ENCODE measurements around the gene MINDY4. TPM values are rescaled to one million over a fixed set of nuclear protein-coding genes. Genes with fewer than 3 reads are reported as not detected.
A peak's percentile ranks its signal among the peaks of the same experiment; 100 is the strongest.

MINDY4 gene
- total RNA-seq, 2 donors from 2014 or later = 5.4 to 8.8 TPM

DNA sequence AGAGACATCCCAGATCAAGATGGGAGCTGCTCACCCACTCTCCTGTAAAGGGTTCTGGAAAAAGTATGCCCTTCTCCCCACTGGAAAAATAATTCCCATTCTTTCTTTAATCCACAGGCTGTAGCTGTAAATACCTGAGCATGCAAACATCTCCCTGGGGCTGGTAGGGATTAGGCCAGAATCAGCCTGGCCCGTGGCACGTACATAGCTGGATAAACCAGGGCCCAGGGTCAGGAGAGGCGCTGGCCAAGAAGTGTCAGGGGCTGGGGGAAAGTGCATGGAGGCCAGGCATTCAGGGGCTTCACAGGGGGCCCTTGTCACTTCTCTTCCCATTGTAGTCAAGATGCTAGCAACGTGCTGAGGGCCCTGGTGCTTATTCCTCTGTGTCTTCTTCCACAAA lies 109.7 kb downstream of the MINDY4 start:
- no peaks in the 10 kb centered on the region for H3K9me3 ChIP-seq
- no peak overlapping the region for H3K4me3 ChIP-seq
- H3K27ac ChIP-seq = no peak overlapping the region
- DNase-seq (ENCODE audit: low spot score) = no peak
- H3K36me3 ChIP-seq = peaks cover 2% of the 10 kb centered on the region
- no peaks in the 10 kb centered on the region for H3K27me3 ChIP-seq
- H3K4me1 ChIP-seq = peaks cover 0 to 20% of the 10 kb centered on the region in 2 donors
- TF ChIP-seq, protein P1, sequence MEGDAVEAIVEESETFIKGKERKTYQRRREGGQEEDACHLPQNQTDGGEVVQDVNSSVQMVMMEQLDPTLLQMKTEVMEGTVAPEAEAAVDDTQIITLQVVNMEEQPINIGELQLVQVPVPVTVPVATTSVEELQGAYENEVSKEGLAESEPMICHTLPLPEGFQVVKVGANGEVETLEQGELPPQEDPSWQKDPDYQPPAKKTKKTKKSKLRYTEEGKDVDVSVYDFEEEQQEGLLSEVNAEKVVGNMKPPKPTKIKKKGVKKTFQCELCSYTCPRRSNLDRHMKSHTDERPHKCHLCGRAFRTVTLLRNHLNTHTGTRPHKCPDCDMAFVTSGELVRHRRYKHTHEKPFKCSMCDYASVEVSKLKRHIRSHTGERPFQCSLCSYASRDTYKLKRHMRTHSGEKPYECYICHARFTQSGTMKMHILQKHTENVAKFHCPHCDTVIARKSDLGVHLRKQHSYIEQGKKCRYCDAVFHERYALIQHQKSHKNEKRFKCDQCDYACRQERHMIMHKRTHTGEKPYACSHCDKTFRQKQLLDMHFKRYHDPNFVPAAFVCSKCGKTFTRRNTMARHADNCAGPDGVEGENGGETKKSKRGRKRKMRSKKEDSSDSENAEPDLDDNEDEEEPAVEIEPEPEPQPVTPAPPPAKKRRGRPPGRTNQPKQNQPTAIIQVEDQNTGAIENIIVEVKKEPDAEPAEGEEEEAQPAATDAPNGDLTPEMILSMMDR (IDR thresholded peaks at IDR 0.05) = no peak

DNA sequence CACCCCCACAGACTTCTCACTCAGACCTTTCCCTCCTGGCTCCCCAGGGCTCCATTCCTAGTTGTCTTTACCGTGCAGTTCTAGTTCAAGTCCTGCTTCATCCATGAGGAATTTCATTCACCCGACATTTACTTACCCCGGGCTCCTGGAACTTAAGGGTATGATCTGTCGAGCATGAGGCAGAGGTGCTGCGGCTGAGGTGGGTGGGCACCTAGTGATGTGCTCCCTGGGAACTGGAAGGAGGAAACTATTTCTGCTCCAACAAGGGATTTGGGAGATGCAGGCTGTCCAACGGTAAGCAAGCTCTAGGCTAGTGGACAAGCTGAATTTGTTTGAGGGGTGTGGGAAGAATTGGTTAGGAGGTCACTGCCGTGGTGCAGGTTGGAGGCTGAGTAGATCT lies 110.2 kb downstream of the MINDY4 start:
- Histone ChIP-seq H3K27ac (no peak overlapping the region), H3K27me3 (no peaks in the 10 kb centered on the region), H3K9me3 (no peaks in the 10 kb centered on the region), H3K36me3 (no peaks in the 10 kb centered on the region), H3K4me3 (no peak overlapping the region), H3K4me1 (peaks cover 0 to 21% of the 10 kb centered on the region in 2 donors)
- DNase-seq (ENCODE audit: low spot score) = no peak
- TF ChIP-seq, protein P1 (IDR thresholded peaks at IDR 0.05) = no peak

DNA sequence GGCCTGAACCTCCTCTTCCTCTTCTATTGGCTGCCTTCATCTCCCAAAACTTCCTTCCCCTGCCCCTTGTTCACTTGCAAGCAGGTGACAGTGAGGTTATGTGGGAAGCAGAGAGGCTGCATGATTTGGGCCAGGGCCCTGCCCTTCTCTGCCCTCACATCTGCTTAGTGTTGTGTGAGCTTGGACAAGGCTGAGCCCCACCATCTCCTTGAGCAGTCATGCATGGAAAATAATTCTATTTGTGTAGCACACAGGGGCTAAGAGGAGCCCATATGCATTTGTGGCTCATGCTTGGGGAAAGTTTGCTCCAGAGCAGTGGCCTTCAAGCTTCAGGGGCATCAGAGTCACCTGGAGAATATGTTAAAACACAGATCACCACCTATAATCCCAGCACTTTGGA lies 113.7 kb downstream of the MINDY4 start:
- no peaks in the 10 kb centered on the region for H3K36me3 ChIP-seq
- peaks cover 0 to 38% of the 10 kb centered on the region in 2 donors for H3K4me1 ChIP-seq
- TF ChIP-seq, protein P1 (IDR thresholded peaks at IDR 0.05) = no peak
- no peaks in the 10 kb centered on the region for H3K27me3 ChIP-seq
- no peak overlapping the region for H3K27ac ChIP-seq
- H3K4me3 ChIP-seq = no peak overlapping the region
- DNase-seq (ENCODE audit: low spot score) = no peak
- H3K9me3 ChIP-seq = no peaks in the 10 kb centered on the region

DNA sequence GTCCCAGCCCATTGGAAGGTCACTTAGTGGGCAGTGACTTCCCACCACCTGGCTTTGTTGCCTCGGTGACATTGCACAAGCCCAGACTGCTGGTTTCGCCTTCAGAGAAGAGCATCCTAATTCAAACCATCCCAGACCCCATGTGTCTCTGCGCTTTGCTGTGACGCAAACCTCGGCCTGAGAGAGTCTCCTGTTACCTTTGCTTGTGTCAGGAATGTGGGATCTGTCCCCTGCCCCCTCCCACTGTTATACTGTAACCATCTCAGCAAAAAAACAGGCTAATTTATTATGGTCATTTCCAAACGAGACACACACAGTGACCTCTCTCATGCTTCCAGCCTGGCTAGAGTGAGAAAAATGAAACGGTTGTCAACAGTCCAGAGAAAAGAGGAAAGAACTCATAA lies 115.4 kb downstream of the MINDY4 start:
- TF ChIP-seq, protein P1 (IDR thresholded peaks at IDR 0.05) = no peak
- H3K27me3 ChIP-seq = no peaks in the 10 kb centered on the region
- no peaks in the 10 kb centered on the region for H3K36me3 ChIP-seq
- no peaks in the 10 kb centered on the region for H3K9me3 ChIP-seq
- no peak overlapping the region for H3K4me3 ChIP-seq
- no peak for DNase-seq (ENCODE audit: low spot score)
- peaks cover 0 to 38% of the 10 kb centered on the region in 2 donors for H3K4me1 ChIP-seq
- H3K27ac ChIP-seq = no peak overlapping the region

DNA sequence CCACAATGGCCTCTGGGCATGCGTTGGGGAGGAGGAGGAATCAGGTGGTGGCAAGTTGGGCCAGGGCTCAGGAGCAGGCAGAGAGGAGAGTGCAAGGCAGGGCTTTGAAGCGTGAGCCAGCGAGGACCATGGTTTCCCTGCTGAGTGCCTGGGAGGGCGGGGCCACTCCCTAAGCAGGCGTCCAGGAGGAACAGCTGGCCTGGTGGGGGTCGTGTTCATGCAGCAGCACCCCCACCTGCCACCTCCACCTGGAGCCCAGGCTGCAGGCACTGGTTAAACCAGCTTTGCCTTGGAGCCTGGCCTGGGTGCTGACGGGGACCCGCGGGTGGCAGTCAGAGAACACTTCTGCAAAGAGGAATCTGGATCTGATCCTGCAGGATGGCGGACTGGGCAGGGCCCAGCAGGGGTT lies 116.3 kb downstream of the MINDY4 start:
- Histone ChIP-seq H3K9me3 (no peaks in the 10 kb centered on the region), H3K36me3 (no peaks in the 10 kb centered on the region), H3K4me1 (peaks cover 0 to 39% of the 10 kb centered on the region in 2 donors), H3K27me3 (no peaks in the 10 kb centered on the region), H3K4me3 (no peak overlapping the region), H3K27ac (no peak overlapping the region)
- TF ChIP-seq, protein P1 (IDR thresholded peaks at IDR 0.05) = no peak
- DNase-seq (ENCODE audit: low spot score) = no peak

DNA sequence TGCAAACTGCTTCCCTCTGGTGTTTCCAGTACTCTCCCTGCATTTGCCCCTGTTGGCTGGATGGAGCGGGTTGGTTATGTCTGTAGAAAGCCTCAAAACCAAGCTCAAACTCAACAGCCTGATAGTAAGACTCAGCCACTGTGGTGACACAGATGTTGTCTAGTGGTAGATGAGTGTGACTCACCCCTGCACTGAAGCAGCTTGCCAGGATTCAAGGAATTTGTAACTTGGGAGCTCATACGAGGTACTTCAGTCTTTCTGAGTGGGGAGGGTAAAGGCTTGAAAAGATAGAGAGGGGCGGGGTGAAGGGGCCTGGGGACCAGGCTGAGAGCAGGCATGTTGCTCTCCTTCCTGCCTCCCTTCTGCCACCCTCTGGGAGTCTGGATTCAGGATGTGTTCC lies 117.5 kb downstream of the MINDY4 start:
- Histone ChIP-seq H3K27ac (no peak overlapping the region), H3K27me3 (no peaks in the 10 kb centered on the region), H3K4me1 (peaks cover 0 to 52% of the 10 kb centered on the region in 2 donors), H3K36me3 (no peaks in the 10 kb centered on the region), H3K9me3 (no peaks in the 10 kb centered on the region), H3K4me3 (no peak overlapping the region)
- DNase-seq (ENCODE audit: low spot score) = peak; percentile 79
- TF ChIP-seq, protein P1 (IDR thresholded peaks at IDR 0.05) = no peak

Measured in right atrium auricular region (tissue), 2 donors.